HEK293T (cell line): Measurements from ENCODE around the gene MGRN1.

Source experiments
- CTCF ChIA-PET: fragments of 350-600 bp; formaldehyde crosslinking; extraction: SDS; loops from one replicate; lab custom pipeline; 2021; ENCODE audit warnings: antibody characterized with exemption, inconsistent platforms; lab: Yijun Ruan, JAX
- POLR2A ChIA-PET: fragments of 350-600 bp; formaldehyde crosslinking; extraction: SDS; loops from one replicate; lab custom pipeline; 2020; ENCODE audit warnings: antibody characterized with exemption, inconsistent platforms; lab: Yijun Ruan, JAX
- DNase-seq: peaks from one replicate; pipeline ENCODE4 v3.0.0; 2012; ENCODE audit warnings: mixed read lengths; ENCODE audit errors: extremely low spot score
- ARNT ChIP-seq: fragments of 450-650 bp; IDR thresholded peaks from 2 replicates; pipeline ENCODE4 v1.6.1; 2017; ENCODE audit warnings: mild to moderate bottlenecking
- CTBP1 ChIP-seq: fragments of 450-650 bp; IDR thresholded peaks from 2 replicates; pipeline ENCODE4 v1.6.1; 2016; ENCODE audit warnings: borderline replicate concordance
- ELF4 ChIP-seq: fragments of 450-650 bp; IDR thresholded peaks from 2 replicates; pipeline ENCODE4 v1.6.1; 2017; ENCODE audit warnings: antibody characterized with exemption
- FOXA1 ChIP-seq: fragments of 450-650 bp; IDR thresholded peaks from 2 replicates; pipeline ENCODE4 v1.6.1; 2016; ENCODE audit warnings: mild to moderate bottlenecking
- FOXK2 ChIP-seq: fragments of 450-650 bp; IDR thresholded peaks from 2 replicates; pipeline ENCODE4 v1.6.1; 2016; ENCODE audit warnings: mild to moderate bottlenecking
- FOXM1 ChIP-seq: fragments of 450-650 bp; IDR thresholded peaks from 2 replicates; pipeline ENCODE4 v1.6.1; 2017; ENCODE audit warnings: mild to moderate bottlenecking, borderline replicate concordance
- HDGF ChIP-seq: fragments of 450-650 bp; IDR thresholded peaks from 2 replicates; pipeline ENCODE4 v1.6.1; 2017; ENCODE audit warnings: antibody characterized with exemption, borderline replicate concordance
- L3MBTL2 ChIP-seq: fragments of 450-650 bp; conservative IDR thresholded peaks from 2 replicates; pipeline ENCODE4 v1.6.1; 2016; ENCODE audit warnings: mild to moderate bottlenecking
- LEF1 ChIP-seq: fragments of 450-650 bp; IDR thresholded peaks from 2 replicates; pipeline ENCODE4 v1.6.1; 2017; ENCODE audit warnings: mild to moderate bottlenecking, borderline replicate concordance
- NFRKB ChIP-seq: fragments of 450-650 bp; IDR thresholded peaks from 2 replicates; pipeline ENCODE4 v1.6.1; 2016; ENCODE audit warnings: mild to moderate bottlenecking, moderate library complexity
- SP1 ChIP-seq: fragments of 450-650 bp; IDR thresholded peaks from 2 replicates; pipeline ENCODE4 v1.6.1; 2017
- SUZ12 ChIP-seq: fragments of 450-650 bp; IDR thresholded peaks from 2 replicates; pipeline ENCODE4 v1.6.1; 2016; ENCODE audit warnings: mild to moderate bottlenecking
- TARDBP ChIP-seq: fragments of 450-650 bp; IDR thresholded peaks from 2 replicates; pipeline ENCODE4 v1.6.1; 2016
- ZNF384 ChIP-seq: fragments of 450-650 bp; IDR thresholded peaks from 2 replicates; pipeline ENCODE4 v1.6.1; 2016
- TF ChIP-seq, protein P1 (sequence below): fragments of 450-650 bp; IDR thresholded peaks from 2 replicates; pipeline ENCODE4 v1.6.1; 2016

The MGRN1 gene

DNA sequence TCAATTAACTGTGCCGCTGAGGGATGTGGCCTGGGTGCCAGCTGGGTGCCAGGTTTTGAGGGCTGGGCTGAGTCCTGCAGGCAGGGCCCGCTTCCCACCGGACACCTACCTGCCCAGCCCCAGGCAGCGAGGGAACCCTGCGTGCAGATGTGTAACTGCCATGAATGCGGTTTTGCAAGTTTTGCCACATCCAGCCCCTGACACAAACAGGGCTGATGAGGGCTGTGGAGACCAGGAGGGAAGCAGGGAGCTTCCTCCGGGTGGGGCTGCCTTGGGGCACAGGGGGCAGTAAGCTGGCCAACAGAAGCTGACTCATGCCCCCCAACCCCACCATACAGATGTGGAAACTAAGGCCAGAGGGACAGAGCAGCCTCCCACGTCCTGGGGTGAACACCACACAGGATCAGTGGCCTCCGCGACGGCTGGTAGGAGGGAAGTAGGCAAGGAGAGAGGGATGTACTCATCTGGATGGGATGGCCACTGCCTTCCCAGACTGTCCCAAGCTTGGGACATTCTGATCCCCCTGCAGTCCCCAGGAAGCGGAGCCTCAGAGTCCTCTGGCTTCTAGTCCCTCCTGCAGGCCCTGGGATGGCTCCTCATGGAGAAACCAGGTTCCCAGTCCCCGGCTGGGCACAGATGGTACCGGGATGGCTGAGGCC is 11.5 kb upstream of the MGRN1 start:
- CTCF ChIA-PET: no interaction called here
- POLR2A ChIA-PET: interaction anchor here (0.8 to 1.3 kb wide), 2 partner anchors 11 to 20 kb away, joined by 3 read pairs; partner anchors contain the start of gene MGRN1
- no peak for DNase-seq
- TF ChIP-seq TARDBP: no peak
- TF ChIP-seq ARNT: no peak
- TF ChIP-seq FOXA1: no peak
- no peak for TF ChIP-seq L3MBTL2
- TF ChIP-seq ZNF384: no peak
- no peak for TF ChIP-seq ELF4
- TF ChIP-seq SP1: no peak
- no peak for TF ChIP-seq LEF1
- no peak for TF ChIP-seq NFRKB
- no peak for TF ChIP-seq FOXK2
- TF ChIP-seq, protein P1, sequence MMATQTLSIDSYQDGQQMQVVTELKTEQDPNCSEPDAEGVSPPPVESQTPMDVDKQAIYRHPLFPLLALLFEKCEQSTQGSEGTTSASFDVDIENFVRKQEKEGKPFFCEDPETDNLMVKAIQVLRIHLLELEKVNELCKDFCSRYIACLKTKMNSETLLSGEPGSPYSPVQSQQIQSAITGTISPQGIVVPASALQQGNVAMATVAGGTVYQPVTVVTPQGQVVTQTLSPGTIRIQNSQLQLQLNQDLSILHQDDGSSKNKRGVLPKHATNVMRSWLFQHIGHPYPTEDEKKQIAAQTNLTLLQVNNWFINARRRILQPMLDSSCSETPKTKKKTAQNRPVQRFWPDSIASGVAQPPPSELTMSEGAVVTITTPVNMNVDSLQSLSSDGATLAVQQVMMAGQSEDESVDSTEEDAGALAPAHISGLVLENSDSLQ: no peak
- TF ChIP-seq CTBP1: no peak
- TF ChIP-seq FOXM1: no peak
- no peak for TF ChIP-seq SUZ12

DNA sequence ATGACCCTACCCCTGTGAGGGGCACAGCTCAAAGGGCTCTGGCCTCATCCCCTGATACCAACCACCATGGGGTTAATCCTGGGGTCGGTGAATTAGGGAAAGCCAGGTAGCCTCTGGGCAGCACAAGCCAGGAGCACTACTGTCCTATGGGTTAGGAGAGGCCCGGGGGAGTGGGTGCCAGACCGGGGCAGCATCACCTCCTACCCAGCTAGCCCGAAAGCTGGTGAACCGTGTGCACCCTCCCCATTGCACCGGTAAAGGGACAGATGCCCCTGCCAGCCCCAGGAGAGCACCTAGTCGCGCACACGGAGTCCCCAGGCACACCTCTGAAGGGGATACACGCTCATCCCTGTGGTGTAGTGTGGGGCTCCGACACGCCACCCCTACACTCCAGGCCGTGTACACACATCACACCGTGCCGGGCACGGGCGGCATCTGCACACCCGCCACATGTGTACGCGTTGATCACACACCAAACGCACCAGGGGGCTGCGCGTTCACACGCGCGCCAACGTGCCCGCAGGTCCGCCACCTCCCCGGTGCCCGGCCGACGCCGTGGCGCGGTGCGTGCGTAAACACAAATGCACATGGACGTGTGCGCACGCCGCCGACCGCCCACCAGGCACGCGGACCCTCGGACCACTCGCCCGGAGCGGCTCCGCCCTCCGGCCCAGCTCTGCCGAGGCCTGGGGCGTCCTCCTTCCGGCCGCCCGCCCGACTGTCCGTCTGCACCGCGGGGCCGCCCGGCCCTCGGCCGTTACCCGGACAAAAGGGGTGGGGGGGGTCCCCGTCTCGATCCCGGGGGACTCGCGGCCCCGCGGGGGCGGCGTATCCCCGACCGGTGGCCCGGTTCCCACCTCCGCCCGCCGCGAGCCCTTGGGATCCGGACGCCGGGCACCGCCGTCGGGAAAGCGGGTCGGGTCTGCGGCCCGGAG is 10.7 kb upstream of the MGRN1 start:
- peak; percentile 43 for DNase-seq
- ChIA-PET POLR2A (interaction anchor here (0.8 to 1.3 kb wide), 2 partner anchors 10 to 21 kb away, joined by 3 read pairs; partner anchors contain the start of gene MGRN1), CTCF (no interaction called here)
- TF ChIP-seq L3MBTL2 (peak; percentile 41; the same call in 1 of the 2 replicates), ZNF384 (no peak), FOXK2 (no peak), FOXA1 (no peak)
- TF ChIP-seq, protein P1: no peak

DNA sequence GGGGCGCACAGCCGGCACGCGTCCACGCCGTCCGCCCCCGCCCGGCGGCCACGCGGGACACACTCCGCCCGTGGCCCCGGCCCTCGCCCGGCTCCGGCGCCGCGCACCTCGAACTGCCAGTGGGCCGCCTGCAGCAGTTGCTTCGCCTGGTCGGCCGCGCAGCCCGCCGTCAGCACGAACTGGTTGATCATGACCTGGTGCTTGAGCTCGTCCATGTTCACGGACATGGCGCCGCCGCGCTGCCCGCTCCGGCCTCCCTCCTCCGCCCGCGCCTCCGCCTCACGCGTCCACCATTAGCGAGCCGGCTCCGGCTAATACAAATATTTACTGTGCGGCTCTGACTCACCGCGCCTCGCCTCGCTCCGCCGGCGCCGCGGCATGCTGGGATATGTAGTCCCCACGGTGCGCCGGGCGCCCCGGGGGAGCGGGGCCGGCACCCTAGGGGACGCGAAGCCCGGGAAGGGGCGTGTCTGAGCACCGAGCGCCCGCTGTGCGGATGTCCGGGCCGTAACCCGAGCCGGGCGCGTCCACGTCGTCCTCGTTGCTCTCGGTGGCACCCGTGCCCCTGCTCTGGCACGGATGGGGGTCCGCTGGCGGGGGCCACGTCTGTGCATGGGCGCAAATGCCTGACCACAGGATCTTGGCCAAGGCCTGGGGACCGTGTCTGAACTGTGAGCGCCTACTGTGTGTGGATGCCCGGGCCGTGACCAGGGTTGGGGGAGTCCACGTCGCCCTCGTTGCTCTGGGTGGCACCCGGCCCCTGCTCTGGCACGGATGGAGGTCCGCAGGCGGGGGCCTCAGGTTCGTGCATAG is 9.8 kb upstream of the MGRN1 start, which contains the start of gene UBALD1:
Gene UBALD1, minus strand, starts transcription at position 318 of the 813 bp plus-strand sequence. Its CDS starts 91 bp downstream, at position 227.
- POLR2A ChIA-PET: interaction anchor here (1.2 to 1.6 kb wide), 2 partner anchors 18 to 154 kb away, joined by 4 to 5 read pairs; no protein-coding TSS in a partner anchor
- CTCF ChIA-PET: no interaction called here
- peak; percentile 71 for DNase-seq
- peak; percentile 35; the same call in 1 of the 2 replicates for TF ChIP-seq ELF4
- no peak for TF ChIP-seq L3MBTL2

DNA sequence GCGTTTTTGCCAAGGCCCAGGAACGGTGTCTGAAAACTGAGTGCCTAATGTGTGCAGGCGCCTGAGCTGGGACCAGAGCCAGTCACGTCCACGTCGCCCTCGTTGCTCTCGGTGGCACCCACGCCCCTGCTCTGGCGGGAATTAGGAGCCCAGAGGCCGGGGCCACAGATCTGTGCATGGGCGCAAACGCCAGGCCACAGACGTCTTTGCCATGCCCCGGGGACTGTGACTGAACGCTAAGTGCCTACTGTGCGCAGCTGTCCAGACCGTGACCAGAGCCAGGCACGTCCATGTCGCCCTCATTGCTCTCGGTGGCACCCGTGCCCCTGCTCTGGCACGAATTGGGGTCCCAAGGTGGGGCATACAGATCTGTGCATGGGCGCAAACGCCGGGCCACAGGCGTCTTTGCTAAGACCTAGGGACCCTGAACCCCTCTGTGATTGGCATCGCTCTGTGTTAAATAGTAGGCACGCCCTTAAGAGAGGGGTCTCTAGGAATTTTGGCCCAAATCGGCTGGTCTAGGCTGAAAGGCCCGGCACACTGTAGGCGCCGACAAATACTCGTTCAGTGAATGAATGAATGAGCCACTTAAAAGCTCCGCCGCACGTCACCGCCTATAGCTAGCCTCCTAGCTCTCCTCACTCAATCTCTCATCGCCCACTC is 9.1 kb upstream of the MGRN1 start:
- POLR2A ChIA-PET: interaction anchor here (0.6 to 2.6 kb wide), 6 partner anchors 10 to 153 kb away, joined by 3 to 21 read pairs (median 5); partner anchors contain the start of genes ANKS3, DNAAF8 and MGRN1
- DNase-seq: no peak

More for the DNA sequence above, 9.1 kb upstream of the MGRN1 start:
- TF ChIP-seq NFRKB (no peak), CTBP1 (no peak), L3MBTL2 (no peak), SP1 (no peak), HDGF (no peak), SUZ12 (no peak), FOXM1 (no peak), ARNT (no peak), FOXK2 (no peak)
- TF ChIP-seq, protein P1: no peak
- CTCF ChIA-PET: no interaction called here
